Measurements from ENCODE around the gene CCNL1. TPM values are rescaled to one million over a fixed set of nuclear protein-coding genes. Genes with fewer than 3 reads are reported as not detected.
"Not testable (repeated sequence)": the region's sequence is repeated elsewhere in the genome, so short reads cannot be mapped to it uniquely, and the experiment has no call there.

CCNL1 gene
- 221 and 227 TPM in 2 replicates for total RNA-seq

DNA sequence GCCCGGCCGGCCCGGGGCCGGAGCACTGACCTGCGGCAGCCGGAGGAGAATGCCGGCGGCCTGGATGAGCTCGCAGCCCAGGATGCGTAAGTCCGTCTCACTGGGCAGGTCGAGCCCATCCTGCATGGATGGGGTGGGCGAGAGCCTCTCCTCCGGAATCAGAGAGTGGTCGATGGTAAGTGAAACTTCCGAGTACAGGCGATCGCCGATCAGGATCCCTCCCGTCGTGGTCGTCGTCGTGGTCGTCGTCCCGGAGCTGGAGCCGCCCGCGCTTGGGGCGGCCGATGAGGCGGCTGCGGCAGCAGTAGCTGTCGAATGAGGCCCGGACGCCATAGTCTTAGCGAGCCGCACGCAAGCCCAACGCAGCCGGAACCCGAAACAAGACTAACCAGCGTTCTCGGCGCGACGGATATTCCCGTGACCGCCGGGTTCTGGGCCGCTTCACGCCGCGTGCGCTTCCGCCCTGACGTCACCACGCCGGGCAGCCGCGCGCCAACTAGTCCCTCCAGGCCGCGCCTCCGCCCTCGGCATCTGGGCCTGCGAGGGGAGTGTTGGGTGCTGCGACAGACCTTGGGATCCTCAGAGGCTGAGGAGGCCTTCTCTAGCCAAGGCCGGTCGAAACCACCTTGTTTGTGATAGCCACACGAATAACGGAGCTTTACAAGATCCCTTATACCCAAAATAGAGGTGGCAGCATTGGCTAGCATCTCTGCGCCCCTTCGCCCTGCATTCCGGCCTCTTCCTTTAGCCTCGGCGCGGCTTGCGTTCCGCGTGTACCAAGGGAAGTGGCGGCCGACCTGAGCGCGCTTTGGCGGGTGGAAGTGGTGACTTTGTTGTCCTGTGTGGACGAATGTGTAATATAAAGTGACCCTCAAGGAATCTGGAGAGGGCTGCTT lies at the start of gene CCNL1:
CCNL1 (minus strand) TSS at position 386 of the 896 bp plus-strand sequence; CDS start at position 333, 53 bp downstream.
- intact Hi-C loops (cut with micrococcal nuclease) = loop anchor here (1.0 to 10.0 kb wide), 11 partner anchors 15 to 1642 kb away; partner anchors contain the start of genes GFM1, MFSD1, SLC33A1 and SSR3

DNA sequence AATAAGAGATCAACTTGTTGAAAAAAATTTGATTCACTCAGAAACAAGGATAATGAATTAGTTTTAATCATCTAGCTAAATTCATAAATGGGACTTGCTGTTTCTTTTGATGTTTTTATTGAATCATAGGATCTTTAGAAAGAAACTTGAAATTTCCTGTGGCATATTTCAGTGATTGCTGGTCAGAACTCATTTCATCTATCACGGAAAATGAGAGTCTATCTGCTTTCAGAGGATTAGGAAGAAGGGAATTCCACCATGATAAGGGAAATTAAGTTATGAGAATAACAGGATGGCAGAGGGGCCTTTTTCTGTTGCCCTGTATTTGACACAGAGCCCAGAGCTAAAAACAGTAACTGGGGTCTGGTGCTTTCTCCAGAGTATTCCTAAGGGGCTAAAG lies 44.9 kb upstream of the CCNL1 start:
- intact Hi-C loops (cut with micrococcal nuclease) = loop anchor here (1.0 to 2.0 kb wide), 2 partner anchors 34 to 288 kb away; no protein-coding TSS in a partner anchor

DNA sequence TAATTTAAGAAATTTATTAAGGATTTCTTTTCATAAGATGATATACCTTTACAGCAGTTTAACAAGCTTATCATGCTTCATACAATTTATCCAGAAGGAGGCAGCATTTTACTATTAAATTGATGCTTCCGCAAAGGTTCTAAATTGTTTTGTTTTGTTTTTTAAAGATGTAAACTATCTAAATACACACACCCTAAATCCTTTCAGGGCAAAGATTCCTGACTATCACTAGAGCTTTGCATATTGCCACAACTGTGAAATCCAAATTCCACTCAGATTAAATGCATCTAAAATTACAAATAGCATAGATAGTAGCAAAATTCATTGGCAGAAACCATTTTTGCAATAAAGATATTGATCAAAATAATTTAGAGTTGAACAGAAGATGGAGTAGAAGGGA lies 44.5 kb upstream of the CCNL1 start:
- intact Hi-C loops (cut with micrococcal nuclease) = loop anchor here (1.0 to 2.0 kb wide), 2 partner anchors 35 to 288 kb away; no protein-coding TSS in a partner anchor

DNA sequence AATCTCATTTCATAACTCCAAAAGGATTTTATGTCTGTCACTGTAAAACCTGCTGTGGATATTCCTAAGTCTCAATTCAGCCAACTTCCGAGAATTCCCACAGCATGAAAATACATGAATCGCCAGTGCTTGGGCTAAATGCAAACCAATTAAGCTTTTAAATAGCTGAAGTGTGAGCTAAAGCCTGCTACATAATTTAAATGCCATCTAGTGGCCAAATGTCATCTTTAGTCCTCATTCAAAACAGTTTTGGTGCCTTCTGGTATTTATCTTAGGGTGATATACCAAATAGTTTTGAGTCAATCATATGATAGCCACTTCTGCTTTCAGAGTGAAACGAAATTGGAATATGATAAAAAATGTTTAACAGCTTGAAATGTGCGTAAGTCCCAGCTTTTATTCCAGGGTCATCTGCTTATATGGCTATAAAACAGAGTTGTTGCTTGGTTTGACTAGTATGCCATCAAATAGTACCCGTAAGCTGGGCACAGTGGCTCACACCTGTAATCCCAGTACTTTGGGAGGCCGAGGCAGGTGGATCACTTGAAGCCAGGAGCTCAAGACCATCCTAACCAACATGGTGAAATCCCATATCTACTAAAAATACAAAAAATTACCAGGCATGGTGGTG lies 41.8 kb upstream of the CCNL1 start:
- intact Hi-C loops (cut with micrococcal nuclease) = loop anchor here (1.0 kb wide), 2 partner anchors 26 to 41 kb away; partner anchors contain the start of gene CCNL1

DNA sequence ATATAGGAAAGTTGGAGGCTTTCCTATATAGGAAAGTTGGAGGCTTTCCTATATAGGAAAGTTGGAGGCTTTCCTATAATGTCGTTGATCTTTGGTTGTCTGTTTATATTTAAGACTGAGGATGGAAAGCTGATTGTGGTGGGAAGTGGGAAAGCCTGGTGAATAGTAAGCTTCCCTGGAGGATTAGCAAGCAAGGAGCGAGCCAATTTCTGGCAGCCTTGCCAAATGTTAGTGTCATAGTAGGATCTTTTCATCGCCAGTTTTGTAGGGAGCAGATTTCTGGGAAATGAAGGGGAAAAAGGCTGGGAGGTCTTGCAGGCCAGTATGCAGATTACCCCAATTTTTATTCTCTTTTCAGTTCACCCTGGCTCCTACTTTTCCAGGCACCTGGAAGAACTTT lies 39.9 kb upstream of the CCNL1 start:
- intact Hi-C loops (cut with micrococcal nuclease) = no loop called here

DNA sequence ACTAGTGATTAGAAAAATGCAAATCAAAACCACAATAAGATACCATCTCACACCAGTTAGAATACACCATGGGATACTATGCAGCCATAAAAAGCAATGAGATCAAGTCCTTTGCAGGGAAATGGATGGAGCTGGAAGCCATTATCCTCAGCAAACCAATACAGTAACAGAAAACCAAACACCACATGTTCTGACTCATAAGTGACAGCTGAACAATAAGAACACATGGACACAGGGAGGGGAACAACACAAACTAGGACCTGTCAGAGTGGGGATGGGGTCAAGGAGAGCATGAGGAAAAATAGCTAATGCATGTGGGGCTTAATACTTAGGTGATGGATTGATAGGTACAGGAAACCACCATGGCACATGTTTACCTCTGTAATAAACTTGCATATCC lies 36.0 kb upstream of the CCNL1 start:
- intact Hi-C loops (cut with micrococcal nuclease) = no loop called here

DNA sequence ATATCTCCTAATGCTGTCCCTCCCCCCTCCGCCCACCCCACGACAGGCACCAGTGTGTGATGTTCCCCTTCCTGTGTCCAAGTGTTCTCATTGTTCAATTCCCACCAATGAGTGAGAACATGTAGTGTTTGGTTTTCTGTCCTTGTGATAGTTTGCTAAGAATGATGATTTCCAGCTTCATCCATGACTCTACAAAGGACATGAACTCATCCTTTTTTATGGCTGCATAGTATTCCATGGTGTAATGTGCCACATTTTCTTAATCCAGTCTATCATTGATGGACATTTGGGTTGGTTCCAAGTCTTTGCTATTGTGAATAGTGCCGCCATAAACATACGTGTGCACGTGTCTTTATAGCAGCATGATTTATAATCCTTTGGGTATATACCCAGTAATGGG lies 31.2 kb upstream of the CCNL1 start:
- intact Hi-C loops (cut with micrococcal nuclease) = not testable (repeated sequence)

DNA sequence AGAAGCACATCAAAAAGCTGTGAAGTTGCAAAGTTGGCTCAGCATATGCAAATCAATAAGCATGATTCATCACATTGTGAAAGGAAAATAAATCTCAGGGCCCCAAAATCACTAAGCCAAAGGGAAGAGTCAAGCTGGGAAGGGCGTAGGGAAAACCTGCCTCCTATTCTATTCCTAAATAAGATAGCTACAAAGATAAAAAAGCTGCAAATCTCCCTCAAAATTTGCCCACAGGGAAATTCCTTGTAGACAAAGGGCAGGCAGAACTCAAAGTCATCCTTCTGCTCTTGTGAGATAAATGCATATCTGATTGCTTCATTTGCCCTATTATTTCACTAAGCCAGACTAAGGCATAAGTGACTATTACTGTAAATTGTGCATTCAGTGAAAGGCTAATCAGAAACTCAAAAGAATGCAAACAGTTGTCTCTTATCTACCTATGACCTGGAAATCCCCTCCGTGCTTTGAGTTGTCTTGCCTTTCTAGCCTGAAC lies 30.5 kb upstream of the CCNL1 start:
- intact Hi-C loops (cut with micrococcal nuclease) = no loop called here

DNA sequence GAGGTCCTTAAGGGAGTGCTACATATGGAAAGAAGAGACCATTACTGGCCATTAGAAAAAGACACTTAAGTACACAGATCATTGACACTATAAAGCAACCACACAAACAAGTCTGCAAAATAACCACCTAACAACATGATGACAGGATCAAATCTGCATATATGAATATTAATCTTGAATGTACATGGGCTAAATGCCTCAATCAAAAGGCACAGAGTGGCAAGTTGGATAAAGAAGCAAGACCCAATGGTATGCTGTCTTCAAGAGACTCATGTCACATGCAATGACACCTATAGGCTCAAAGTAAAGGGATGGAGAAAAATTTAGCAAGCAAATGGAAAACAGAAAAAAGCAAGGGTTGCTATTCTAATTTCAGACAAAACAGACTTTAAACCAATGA lies 28.4 kb upstream of the CCNL1 start:
- intact Hi-C loops (cut with micrococcal nuclease) = no loop called here

DNA sequence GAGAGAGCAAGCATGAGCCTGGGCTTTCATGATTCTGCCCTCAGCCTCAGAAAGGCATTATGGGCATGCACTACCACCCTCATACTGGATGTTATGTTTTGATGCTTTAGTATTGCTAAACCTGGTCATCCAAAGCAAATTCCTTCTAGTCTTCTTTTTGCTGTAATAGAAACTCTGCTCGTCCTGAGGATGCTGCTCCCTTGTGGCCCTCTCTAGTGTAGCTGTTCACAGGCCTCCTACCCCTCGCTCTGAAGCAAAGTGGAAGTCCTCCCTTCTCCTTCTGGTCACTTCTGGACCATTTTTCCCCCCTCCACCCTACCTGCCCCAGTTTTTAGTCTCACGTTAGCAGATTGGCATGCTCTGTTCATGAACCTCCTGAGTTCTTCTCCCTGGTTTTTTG lies 22.9 kb upstream of the CCNL1 start:
- intact Hi-C loops (cut with micrococcal nuclease) = no loop called here

DNA sequence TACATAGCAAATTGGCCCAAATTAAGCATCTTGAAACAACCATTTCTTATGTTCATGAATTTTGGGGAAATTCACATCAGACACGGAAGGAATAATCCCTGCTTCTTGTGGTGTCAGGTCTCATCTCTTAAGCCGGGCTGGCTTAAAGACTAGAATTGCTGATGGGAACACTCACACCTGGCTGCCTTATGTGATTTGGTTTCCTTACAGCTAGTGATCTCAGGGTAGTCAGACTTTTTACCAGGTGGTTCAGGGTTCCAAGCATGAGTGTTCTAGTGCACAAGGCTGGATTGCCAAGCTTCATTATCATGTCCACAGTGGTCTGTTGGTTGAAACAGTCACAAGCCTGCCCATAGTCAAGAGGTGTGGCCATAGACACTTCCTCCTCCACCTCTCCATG lies 20.3 kb upstream of the CCNL1 start:
- intact Hi-C loops (cut with micrococcal nuclease) = no loop called here

DNA sequence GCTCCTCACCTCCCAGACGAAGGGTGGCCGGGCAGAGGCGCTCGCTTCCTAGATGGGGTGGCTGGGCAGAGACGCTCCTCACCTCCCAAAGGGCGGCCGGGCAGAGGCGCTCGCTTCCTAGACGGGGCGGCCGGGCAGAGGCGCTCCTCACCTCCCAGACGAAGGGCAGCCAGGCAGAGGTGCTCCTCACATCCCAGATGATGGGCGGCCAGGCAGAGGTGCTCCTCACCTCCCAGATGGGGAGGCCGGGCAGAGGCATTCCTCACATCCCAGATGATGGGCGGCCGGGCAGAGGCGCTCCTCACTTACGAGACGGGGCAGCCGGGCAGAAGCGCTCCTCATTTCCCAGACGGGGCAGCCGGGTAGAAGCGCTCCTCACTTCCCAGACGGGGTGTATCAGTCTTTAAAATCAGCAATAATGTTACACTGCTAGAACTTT lies 19.4 kb upstream of the CCNL1 start:
- intact Hi-C loops (cut with micrococcal nuclease) = loop anchor here (10.0 kb wide), 1 partner anchor 935 kb away; the partner anchor contains the start of gene RSRC1

DNA sequence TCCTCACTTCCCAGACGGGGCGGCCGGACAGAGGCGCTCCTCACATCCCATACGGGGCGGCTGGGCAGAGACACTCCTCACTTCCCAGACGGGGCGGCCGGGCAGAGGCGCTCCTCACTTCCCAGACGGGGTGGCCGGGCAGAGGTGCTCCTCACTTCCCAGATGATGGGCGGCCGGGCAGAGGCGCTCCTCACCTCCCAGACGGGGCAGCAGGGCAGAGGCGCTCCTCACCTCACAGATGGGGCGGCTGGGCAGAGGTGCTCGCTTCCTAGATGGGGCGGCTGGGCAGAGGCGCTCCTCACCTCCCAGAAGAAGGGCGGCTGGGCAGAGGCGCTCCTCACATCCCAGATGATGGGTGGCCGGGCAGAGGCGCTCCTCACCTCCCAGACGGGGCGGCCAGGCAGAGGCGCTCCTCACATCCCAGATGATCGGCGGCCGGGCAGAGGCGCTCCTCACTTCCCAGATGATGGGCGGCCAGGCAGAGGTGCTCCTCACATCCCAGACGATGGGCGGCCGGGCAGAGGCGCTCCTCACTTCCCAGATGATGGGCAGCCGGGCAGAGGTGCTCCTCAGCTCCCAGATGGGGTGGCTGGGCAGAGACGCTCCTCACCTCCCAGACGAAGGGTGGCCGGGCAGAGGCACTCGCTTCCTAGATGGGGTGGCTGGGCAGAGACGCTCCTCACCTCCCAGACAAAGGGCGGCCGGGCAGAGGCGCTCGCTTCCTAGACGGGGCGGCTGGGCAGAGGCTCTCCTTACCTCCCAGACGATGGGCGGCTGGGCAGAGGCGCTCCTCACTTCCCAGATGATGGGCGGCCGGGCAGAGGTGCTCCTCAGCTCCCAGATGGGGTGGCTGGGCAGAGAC lies 18.8 kb upstream of the CCNL1 start:
- intact Hi-C loops (cut with micrococcal nuclease) = loop anchor here (10.0 kb wide), 1 partner anchor 936 kb away; the partner anchor contains the start of gene RSRC1

DNA sequence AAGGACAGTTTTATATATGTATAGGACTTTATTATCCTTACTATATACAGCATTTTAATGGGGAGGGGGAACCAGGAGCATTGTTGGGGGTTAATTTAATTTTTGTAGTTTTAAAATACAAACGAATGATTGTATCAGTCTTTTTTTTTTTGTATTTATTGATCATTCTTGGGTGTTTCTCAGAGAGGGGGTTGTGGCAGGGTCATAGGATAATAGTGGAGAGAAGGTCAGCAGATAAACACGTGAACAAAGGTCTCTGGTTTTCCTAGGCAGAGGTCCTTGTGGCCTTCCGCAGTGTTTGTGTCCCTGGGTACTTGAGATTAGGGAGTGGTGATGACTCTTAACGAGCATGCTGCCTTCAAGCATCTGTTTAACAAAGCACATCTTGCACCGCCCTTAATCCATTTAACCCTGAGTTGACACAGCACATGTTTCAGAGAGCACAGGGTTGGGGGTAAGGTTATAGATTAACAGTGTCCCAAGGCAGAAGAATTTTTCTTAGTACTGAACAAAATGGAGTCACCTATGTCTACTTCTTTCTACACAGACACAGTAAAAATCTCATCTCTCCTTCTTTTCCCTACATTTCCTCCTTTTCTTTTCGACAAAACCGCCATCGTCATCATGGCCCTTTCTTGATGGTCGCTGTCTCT lies 18.0 kb upstream of the CCNL1 start:
- intact Hi-C loops (cut with micrococcal nuclease) = loop anchor here (10.0 kb wide), 1 partner anchor 937 kb away; the partner anchor contains the start of gene RSRC1

DNA sequence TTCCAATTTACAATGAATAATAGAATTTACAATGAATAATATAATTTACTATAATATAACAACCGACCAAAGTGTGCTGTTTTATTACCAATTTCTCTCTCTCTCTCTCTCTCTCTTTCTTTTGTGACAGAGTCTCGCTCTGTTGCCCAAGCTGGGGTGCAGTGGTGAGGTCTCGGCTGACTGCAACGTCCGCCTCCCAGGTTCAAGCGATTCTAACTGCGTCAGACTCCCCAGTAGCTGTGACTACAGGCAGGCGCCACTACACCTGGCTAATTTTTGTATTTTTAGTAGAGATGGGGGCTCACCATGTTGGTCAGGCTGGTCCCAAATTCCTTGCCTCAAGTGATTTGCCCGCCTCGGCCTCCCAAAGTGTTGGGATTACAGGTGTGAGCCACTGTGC lies 17.0 kb upstream of the CCNL1 start:
- intact Hi-C loops (cut with micrococcal nuclease) = loop anchor here (10.0 kb wide), 1 partner anchor 938 kb away; the partner anchor contains the start of gene RSRC1

DNA sequence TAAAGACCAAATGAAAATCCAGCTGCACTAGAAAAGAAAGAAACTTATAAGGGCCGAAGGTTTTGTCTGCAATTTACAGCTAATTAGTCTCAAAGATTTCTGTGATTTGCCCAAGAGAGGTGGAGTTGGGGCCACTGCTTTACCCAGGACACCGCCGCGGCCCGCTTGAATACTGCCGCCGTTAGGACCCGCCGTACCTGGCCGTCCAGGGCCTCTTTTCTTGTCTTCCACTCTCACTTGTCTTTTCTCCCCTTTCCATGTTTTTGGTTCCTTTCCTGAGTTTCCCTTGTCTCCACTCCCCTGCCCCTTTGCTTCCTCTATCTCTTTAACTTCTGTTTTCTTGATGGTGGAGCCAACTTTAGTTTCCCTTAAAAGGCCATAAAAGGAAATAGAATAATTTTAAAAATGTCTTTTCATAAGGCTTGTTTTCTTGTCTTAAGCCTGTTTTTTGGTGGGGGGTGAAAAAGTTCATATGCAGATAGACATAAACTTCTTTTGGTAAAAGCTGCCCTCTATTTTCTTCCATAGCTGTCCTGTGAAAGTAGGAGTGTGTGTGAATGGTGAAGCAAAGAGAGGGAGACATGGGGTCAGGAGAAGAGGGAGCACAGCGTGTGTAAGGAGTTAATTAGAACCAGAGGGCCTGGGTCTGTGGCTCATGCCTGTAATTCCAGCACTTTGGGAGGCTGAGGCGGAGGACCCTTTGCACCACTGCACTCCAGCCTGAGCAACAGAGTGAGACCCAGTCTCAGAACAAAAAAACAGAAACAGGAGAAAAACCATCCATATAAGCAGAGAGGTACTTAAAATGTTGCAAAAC lies 16.0 kb upstream of the CCNL1 start:
- intact Hi-C loops (cut with micrococcal nuclease) = loop anchor here (1.0 to 10.0 kb wide), 11 partner anchors 16 to 1322 kb away; partner anchors contain the start of genes CCNL1, RSRC1, SLC33A1 and SSR3

DNA sequence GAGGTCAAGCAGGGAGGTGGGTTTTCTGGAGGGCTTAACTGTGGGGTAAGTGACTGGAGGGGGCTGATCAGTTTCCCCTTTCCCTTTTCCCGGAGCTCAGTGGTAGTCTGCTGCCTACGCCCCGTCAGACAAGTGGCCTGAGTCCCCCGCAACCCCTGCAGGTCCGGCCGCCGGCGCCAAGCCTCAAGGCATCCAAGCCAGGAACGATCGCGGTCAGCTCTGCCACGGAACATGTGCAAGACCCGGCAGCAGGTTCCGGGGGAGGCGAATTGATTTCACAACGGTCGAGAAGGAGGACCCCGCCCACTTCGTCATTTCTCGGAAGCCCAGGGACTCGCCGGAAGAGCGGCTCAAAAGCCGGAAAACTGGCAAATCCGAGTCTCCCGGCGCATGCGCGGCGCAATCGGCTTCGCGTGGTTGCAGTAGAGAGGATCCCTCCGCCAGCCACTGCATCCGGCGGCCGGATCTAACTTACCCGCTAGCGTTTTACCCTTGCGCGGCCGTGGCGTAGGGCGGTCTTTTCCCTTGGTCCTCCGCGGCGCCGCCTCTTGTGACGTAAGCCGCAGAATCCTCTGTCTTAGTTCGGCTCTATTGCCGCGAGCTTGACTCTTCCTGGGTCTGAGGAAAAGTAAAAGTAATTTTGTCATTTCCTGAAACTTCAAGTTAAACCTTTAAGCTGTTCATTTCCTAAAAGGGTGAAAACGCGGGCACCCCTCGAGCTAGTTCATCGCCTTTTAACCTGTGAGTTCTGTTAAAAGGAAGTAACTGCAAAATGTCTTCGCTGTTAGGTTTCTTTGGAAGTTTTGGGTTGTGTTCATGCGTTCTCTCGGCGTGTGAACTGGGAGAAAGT lies 14.9 kb upstream of the CCNL1 start:
- intact Hi-C loops (cut with micrococcal nuclease) = loop anchor here (1.0 to 10.0 kb wide), 11 partner anchors 15 to 1321 kb away; partner anchors contain the start of genes CCNL1, RSRC1, SLC33A1 and SSR3

DNA sequence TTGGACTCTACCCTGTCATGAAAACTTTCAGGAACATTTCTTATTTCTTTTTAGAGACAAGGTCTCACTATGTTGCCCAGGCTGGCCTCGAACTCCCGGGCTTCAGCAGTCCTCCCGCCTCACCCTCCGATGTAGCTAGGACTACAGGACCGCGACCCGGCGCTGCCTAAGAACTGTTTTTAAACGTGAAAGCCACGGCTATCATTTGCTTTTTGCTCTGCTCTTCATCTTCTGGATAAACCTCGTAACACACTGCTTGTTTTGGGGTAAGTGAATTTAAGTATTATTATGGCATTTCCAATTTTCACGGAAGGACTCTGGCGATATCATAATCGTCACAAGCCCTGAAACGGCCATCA lies 14.3 kb upstream of the CCNL1 start:
- intact Hi-C loops (cut with micrococcal nuclease) = loop anchor here (2.0 to 10.0 kb wide), 3 partner anchors 37 to 941 kb away; partner anchors contain the start of gene RSRC1
